ENCODE data around the gene NUP214.
"Not testable (repeated sequence)": the region's sequence is repeated elsewhere in the genome, so short reads cannot be mapped to it uniquely, and the experiment has no call there.

NUP214 gene

DNA sequence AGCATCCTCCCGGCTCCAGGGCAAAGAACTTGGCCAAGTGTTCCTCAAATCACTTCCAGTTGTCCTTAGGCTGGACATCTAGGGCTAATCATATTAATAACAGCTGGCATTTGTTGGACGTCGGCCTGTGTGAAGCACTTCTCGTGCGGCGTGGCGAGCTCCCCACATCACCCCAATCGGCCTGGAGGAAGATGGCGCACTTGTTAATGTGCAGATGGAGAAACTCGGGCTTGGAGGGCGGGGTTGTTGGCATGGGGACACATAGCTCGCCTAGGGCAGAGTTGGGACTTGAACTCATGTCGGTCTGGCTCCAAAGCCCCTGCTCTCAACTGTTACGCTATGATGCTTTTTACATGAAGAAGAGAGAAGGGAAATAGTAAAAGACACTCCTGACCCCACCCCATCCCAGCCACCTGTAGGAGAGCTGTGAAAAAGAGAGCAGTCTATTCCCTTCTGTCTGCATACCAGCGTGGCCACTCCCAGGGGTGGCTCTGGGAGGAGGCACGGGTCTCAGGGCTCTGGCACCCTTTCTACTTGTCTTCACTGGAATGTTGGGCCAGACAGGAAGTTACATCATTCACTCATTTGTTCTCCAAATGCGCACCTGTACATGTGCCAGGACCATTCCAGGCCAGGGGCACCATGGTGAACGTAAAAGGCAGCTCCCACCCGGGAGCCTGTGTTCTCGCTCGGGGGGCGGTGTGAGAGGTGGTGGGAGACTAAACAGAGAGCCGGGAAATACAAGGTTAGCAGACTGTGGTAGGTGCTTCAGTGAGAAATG lies 12.8 kb upstream of the NUP214 start:
- TF ChIP-seq POLR2AphosphoS5 (IDR thresholded peaks at IDR 0.05; ENCODE audit: low read depth, low read length): no peak
- TF ChIP-seq POLR2A (IDR thresholded peaks at IDR 0.05; ENCODE audit: low read depth, low read length): no peak
- TF ChIP-seq SPI1 (IDR thresholded peaks at IDR 0.05; ENCODE audit: low read depth, low read length): no peak
- no peak for TF ChIP-seq TAF1 (IDR thresholded peaks at IDR 0.05; ENCODE audit: low read depth, low read length)
- no peak for TF ChIP-seq PAX5 (IDR thresholded peaks at IDR 0.05; ENCODE audit: insufficient read depth, low read length, severe bottlenecking)
- no peak for TF ChIP-seq POU2F2 (IDR thresholded peaks at IDR 0.05; ENCODE audit: low read depth, low read length)
- FAIRE-seq: no peak
- peak; percentile 12 for DNase-seq (ENCODE audit: insufficient read length, low spot score)

DNA sequence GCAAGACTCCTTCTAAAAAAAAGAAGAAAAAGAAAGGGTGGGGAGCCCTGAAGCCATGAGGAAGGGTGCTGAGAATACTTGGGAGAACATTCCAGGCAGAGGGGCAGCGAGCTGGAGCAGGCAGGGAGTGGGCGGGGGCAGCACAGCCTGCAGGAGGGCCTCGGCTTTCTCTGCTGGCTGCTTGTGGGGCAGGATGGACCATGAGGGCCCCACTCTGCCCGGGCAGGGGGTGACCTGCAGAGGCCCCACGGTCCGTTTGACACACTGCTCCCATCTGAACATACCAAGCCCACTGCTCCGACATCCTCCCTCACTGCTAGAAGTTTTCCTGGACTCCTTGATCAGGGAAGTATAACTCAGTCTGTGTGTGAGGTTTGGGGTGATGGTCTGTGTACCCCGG lies 11.7 kb upstream of the NUP214 start:
- TF ChIP-seq POLR2A (IDR thresholded peaks at IDR 0.05; ENCODE audit: low read depth, low read length) (no peak), TAF1 (IDR thresholded peaks at IDR 0.05; ENCODE audit: low read depth, low read length) (no peak), PAX5 (IDR thresholded peaks at IDR 0.05; ENCODE audit: insufficient read depth, low read length, severe bottlenecking) (no peak), SPI1 (IDR thresholded peaks at IDR 0.05; ENCODE audit: low read depth, low read length) (no peak), POLR2AphosphoS5 (IDR thresholded peaks at IDR 0.05; ENCODE audit: low read depth, low read length) (no peak), POU2F2 (IDR thresholded peaks at IDR 0.05; ENCODE audit: low read depth, low read length) (no peak)
- FAIRE-seq (no peak), DNase-seq (ENCODE audit: insufficient read length, low spot score) (no peak)

DNA sequence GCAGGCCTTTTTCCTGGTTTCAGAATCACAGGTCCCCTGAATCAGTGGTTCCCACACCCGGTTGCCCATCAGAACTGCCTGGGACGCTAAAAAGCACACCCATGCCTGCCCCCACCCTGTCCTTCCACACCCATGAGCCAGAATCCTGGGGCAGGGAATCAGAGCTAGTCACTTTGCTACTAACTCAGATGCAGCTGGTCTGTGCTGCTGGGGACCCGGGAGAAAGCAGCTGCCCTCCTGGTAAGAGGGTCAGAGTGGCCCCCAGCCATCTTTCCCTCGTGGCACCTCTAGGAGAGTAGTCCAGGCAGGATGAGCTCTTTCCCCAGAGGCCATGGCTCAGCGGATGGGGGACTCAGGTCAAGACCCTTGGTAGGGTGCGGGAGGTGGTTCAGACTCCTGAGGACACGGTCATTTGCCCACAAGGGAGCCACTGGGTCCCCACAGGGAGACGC lies 11.3 kb upstream of the NUP214 start:
- TF ChIP-seq POU2F2 (IDR thresholded peaks at IDR 0.05; ENCODE audit: low read depth, low read length): no peak
- TF ChIP-seq POLR2AphosphoS5 (IDR thresholded peaks at IDR 0.05; ENCODE audit: low read depth, low read length): no peak
- TF ChIP-seq TAF1 (IDR thresholded peaks at IDR 0.05; ENCODE audit: low read depth, low read length): no peak
- no peak for TF ChIP-seq PAX5 (IDR thresholded peaks at IDR 0.05; ENCODE audit: insufficient read depth, low read length, severe bottlenecking)
- no peak for TF ChIP-seq SPI1 (IDR thresholded peaks at IDR 0.05; ENCODE audit: low read depth, low read length)
- no peak for TF ChIP-seq POLR2A (IDR thresholded peaks at IDR 0.05; ENCODE audit: low read depth, low read length)
- FAIRE-seq (no peak), DNase-seq (ENCODE audit: insufficient read length, low spot score) (peak; percentile 5)

DNA sequence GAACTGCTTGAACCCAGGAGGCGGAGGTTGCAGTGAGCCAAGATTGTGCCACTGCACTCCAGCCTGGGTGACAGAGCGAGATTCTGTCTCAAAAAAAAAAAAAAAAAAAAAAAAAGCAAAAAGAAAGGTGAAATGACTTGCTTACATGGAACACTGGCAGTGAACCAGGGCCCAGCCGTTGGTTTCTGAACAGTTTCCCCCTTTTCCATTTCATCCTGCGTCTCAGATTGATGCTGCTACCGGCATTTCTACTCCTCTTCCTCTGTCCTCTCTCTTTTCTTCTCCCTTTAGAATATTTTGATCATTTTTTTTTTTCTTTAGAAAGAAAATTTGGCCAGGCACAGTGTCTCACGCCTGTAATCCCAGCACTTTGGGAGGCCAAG lies 10.0 kb upstream of the NUP214 start:
- DNase-seq (ENCODE audit: insufficient read length, low spot score); FAIRE-seq: not testable (repeated sequence)

DNA sequence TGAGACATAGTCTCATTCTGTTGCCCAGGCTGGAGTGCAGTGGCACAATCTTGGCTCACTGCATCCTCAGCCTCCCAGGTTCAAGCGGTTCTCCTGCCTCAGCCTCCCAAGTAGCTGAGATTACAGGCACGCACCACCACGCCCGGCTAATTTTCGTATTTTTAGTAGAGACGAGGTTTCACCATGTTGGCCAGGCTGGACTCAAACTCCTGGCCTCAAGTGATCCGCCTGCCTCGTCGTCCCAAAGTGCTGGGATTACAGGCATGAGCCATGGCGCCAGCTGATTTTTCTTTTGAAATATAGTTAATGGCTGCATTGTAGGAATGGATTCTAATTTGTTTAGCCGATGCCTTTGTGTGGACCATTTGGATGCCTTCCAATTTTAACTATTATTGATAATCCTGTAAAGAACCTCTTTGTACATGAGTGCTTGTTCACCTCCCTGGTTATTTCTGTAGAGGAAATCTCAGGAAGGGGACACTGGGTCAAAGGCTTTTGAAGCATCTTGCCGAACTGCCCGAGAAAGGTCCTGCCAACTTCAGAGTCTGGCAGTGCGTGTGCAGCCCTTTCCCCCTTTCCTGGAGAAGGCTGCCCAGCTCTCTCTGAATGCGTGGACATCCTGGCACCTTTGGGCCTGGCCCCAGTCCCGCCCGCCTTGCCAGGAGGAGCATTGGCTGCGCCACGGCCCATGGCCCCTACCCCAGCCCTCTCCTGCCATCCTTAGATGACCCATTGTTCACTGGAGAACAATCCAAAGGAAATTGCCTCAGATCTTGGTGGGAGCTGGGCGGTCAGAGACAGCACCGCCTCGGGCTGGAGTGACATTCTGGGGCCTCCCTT lies 8.9 kb upstream of the NUP214 start:
- no peak for DNase-seq (ENCODE audit: insufficient read length, low spot score)
- no peak for TF ChIP-seq TAF1 (IDR thresholded peaks at IDR 0.05; ENCODE audit: low read depth, low read length)
- TF ChIP-seq PAX5 (IDR thresholded peaks at IDR 0.05; ENCODE audit: insufficient read depth, low read length, severe bottlenecking): no peak
- no peak for TF ChIP-seq SPI1 (IDR thresholded peaks at IDR 0.05; ENCODE audit: low read depth, low read length)
- TF ChIP-seq POLR2AphosphoS5 (IDR thresholded peaks at IDR 0.05; ENCODE audit: low read depth, low read length): no peak
- TF ChIP-seq POU2F2 (IDR thresholded peaks at IDR 0.05; ENCODE audit: low read depth, low read length): no peak
- no peak for TF ChIP-seq POLR2A (IDR thresholded peaks at IDR 0.05; ENCODE audit: low read depth, low read length)
- no peak for FAIRE-seq

DNA sequence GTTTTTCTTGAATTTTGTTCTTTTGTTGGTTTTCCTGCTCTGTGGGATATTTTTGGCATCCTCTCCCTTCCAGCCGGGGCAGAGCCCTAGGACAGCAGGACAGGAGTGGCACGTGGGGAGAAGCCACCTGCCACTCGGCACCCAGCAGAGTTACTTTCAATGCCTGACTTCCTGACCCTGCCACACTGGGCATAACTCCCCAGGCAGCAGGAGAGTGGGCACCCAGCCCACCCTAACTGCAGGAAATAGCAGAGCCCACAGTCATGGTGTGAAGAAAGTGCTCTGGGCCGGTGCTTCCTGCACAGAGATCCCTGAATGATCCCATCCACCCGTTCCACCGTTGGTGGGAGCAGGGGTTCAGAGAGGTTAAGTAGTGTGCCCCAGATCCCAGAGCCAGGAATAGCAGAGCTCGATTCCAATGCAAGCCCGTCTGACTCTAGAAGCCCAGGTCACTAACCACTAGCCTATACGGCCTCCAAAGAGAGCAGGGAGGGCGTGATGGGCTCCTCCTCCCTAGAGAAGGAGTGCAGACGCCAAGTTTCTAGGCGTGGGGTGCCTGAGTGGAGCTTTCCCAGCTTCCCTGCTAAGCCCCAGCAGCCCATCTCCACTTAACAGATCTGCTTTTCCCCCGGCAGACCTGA lies 8.1 kb upstream of the NUP214 start:
- FAIRE-seq (no peak), DNase-seq (ENCODE audit: insufficient read length, low spot score) (peak; percentile 11)
- TF ChIP-seq SPI1 (IDR thresholded peaks at IDR 0.05; ENCODE audit: low read depth, low read length): no peak
- no peak for TF ChIP-seq POLR2A (IDR thresholded peaks at IDR 0.05; ENCODE audit: low read depth, low read length)
- TF ChIP-seq PAX5 (IDR thresholded peaks at IDR 0.05; ENCODE audit: insufficient read depth, low read length, severe bottlenecking): no peak
- TF ChIP-seq POLR2AphosphoS5 (IDR thresholded peaks at IDR 0.05; ENCODE audit: low read depth, low read length): no peak
- TF ChIP-seq POU2F2 (IDR thresholded peaks at IDR 0.05; ENCODE audit: low read depth, low read length): no peak
- TF ChIP-seq TAF1 (IDR thresholded peaks at IDR 0.05; ENCODE audit: low read depth, low read length): no peak

DNA sequence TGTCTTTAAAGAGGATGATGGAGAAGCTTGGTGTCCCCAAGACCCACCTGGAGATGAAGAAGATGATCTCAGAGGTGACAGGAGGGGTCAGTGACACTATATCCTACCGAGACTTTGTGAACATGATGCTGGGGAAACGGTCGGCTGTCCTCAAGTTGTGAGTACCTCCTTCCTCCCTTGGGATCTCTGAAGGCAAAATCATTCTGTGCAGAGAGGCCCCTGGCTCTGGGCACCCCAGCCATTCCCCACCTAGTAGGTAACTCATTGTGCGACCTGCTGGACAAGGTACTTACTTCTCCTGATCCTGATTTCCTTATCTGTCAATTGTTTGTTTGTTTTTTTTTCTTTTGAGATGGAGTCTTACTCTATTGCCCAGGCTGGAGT lies 7.6 kb upstream of the NUP214 start:
- TF ChIP-seq TAF1 (IDR thresholded peaks at IDR 0.05; ENCODE audit: low read depth, low read length): no peak
- TF ChIP-seq SPI1 (IDR thresholded peaks at IDR 0.05; ENCODE audit: low read depth, low read length): no peak
- TF ChIP-seq POLR2AphosphoS5 (IDR thresholded peaks at IDR 0.05; ENCODE audit: low read depth, low read length): no peak
- no peak for TF ChIP-seq POLR2A (IDR thresholded peaks at IDR 0.05; ENCODE audit: low read depth, low read length)
- no peak for TF ChIP-seq POU2F2 (IDR thresholded peaks at IDR 0.05; ENCODE audit: low read depth, low read length)
- no peak for TF ChIP-seq PAX5 (IDR thresholded peaks at IDR 0.05; ENCODE audit: insufficient read depth, low read length, severe bottlenecking)
- DNase-seq (ENCODE audit: insufficient read length, low spot score) (no peak), FAIRE-seq (no peak)

DNA sequence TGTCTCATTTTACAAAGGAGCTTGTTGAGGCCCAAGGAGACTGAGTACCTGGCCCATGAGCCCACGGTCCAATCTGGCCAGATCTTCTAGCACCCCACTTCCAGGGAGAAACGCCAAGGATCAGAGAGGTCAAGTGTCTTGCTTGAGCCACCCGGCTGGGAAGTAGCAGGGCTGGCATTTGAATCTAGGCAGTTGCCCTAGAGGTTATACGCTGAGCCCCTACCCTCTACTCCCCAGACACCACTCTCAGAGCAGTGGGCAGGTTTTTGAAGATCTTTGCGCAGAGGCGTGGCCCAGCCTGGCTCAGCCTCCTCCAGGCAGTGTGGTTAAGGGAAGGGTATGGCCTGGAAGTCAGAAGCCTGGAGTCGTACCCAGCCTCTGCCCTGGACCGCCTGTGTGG lies 5.8 kb upstream of the NUP214 start:
- FAIRE-seq (no peak), DNase-seq (ENCODE audit: insufficient read length, low spot score) (no peak)
- TF ChIP-seq SPI1 (IDR thresholded peaks at IDR 0.05; ENCODE audit: low read depth, low read length) (no peak), POU2F2 (IDR thresholded peaks at IDR 0.05; ENCODE audit: low read depth, low read length) (no peak), POLR2AphosphoS5 (IDR thresholded peaks at IDR 0.05; ENCODE audit: low read depth, low read length) (no peak), PAX5 (IDR thresholded peaks at IDR 0.05; ENCODE audit: insufficient read depth, low read length, severe bottlenecking) (no peak), POLR2A (IDR thresholded peaks at IDR 0.05; ENCODE audit: low read depth, low read length) (no peak), TAF1 (IDR thresholded peaks at IDR 0.05; ENCODE audit: low read depth, low read length) (no peak)

DNA sequence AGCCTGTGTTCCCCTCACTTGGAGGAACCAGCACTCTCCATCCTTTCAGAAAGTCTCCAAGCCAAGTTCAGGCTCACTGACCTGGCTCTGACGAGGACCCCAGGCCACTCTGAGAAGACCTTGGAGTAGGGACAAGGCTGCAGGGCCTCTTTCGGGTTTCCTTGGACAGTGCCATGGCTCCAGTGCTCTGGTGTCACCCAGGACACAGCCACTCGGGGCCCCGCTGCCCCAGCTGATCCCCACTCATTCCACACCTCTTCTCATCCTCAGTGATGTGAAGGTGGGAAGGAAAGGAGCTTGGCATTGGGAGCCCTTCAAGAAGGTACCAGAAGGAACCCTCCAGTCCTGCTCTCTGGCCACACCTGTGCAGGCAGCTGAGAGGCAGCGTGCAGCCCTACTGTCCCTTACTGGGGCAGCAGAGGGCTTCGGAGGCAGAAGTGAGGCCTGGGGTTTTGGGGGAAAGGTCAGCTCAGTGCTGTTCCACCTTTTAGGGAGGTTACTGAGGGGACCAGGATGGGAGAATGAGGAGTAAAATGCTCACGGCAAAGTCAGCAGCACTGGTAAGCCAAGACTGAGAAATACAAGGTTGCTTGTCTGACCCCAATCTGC lies 4.7 kb upstream of the NUP214 start:
- no peak for FAIRE-seq
- TF ChIP-seq POLR2A (IDR thresholded peaks at IDR 0.05; ENCODE audit: low read depth, low read length) (no peak), POLR2AphosphoS5 (IDR thresholded peaks at IDR 0.05; ENCODE audit: low read depth, low read length) (no peak), SPI1 (IDR thresholded peaks at IDR 0.05; ENCODE audit: low read depth, low read length) (no peak), TAF1 (IDR thresholded peaks at IDR 0.05; ENCODE audit: low read depth, low read length) (no peak)
- no peak for DNase-seq (ENCODE audit: insufficient read length, low spot score)
